GM03348 (cell line): Measurements from ENCODE around the gene PRRG2.

Experiments used
- DNase-seq: peaks from one replicate; pipeline ENCODE4 v3.0.0; 2012; ENCODE audit warnings: low spot score

Gene PRRG2

GRCh38 chr19:49640113-49640898 is 59.2 kb downstream of the PRRG2 start, which contains the start of gene RRAS:
Gene RRAS, minus strand, starts transcription at chr19:49640143. Its CDS starts 45 bp downstream, at chr19:49640098.
- peak; percentile 97 for DNase-seq
